Gastroesophageal sphincter (tissue), 3 donors: ENCODE data around the gene SH3PXD2A.

Experiments
- CTCF ChIP-seq, 4 experiments: fragments of 200-600 bp in 2 of 4; fragments of 450-650 bp in 2 of 4; sonication (generic) in 1 of 4; IDR thresholded peaks; one replicate each; pipeline ENCODE4 v1.5.1; 2017 to 2019; ENCODE audit warnings: antibody characterized with exemption in 4 of 4, mild to moderate bottlenecking in 2 of 4, moderate library complexity in 2 of 4
- EP300 ChIP-seq: sonication (generic); formaldehyde crosslinking; IDR thresholded peaks from one replicate; pipeline ENCODE4 v1.6.1; 2017; ENCODE audit warnings: antibody characterized with exemption, mild to moderate bottlenecking
- POLR2A ChIP-seq, 2 donors: fragments of 450-650 bp; IDR thresholded peaks; one replicate each; pipeline ENCODE4 v1.6.1; 2017; ENCODE audit warnings: antibody characterized with exemption in 2 of 2, mild to moderate bottlenecking in 2 of 2, moderate library complexity in 1 of 2
- POLR2AphosphoS5 ChIP-seq: sonication (generic); formaldehyde crosslinking; IDR thresholded peaks from one replicate; pipeline ENCODE4 v1.6.1; 2017; ENCODE audit warnings: antibody characterized with exemption

- TF ChIP-seq POLR2AphosphoS5 (no peak), POLR2A (IDR thresholded peaks at IDR 0.05) (no peak), CTCF (IDR thresholded peaks at IDR 0.05) (no peak), EP300 (no peak)
These were observed 288.8 kb downstream of the SH3PXD2A start for GRCh38 chr10:103566536-103566935.
